H1 (cell line): Measurements from ENCODE around the gene SPSB2. TPM values are rescaled to one million over a fixed set of nuclear protein-coding genes. Genes with fewer than 3 reads are reported as not detected.
"Not testable (repeated sequence)": the region's sequence is repeated elsewhere in the genome, so short reads cannot be mapped to it uniquely, and the experiment has no call there.

ENCODE experiments used
- CTCF ChIA-PET: fragments of 300-600 bp; sonication (Branson Sonifier 250); formaldehyde crosslinking; loops from one replicate; lab custom pipeline; 2021; ENCODE audit not compliant: partially characterized antibody; lab: Charles Lee
- POLR2A ChIA-PET: fragments of 300-600 bp; sonication (Branson Sonifier 250); formaldehyde crosslinking; loops from one replicate; lab custom pipeline; 2021; ENCODE audit warnings: inconsistent platforms; ENCODE audit not compliant: partially characterized antibody; lab: Charles Lee
- DNase-seq, 2 experiments: peaks; one replicate each; pipeline versions ENCODE4 v3.0.0 to v3.0.0-alpha.2; 2010 to 2022; ENCODE audit warnings: low spot score in 2 of 2, low read depth in 1 of 2, mixed read lengths in 1 of 2
- FAIRE-seq: peaks from 2 replicates; lab custom pipeline; 2011; peaks lifted over from hg19 to GRCh38; lab: Jason Lieb, UNC
- H2AFZ ChIP-seq: 2 replicates; pipeline ENCODE4 v1.8.1; 2012; ENCODE audit warnings: low read length, inconsistent platforms
- H2AK5ac ChIP-seq: 2 replicates; pipeline ENCODE4 v1.6.1; 2013; ENCODE audit warnings: low read depth, low read length
- H2BK120ac ChIP-seq: replicated peaks from 2 replicates; pipeline ENCODE3; 2013; ENCODE audit warnings: low read depth, low read length, inconsistent platforms
- H2BK12ac ChIP-seq: 2 replicates; pipeline ENCODE4 v1.6.1; 2013; ENCODE audit warnings: low read depth, low read length
- H2BK15ac ChIP-seq: 2 replicates; pipeline ENCODE4 v1.6.1; 2013; ENCODE audit warnings: low read length
- H2BK20ac ChIP-seq: 2 replicates; pipeline ENCODE4 v1.6.1; 2013; ENCODE audit warnings: low read length
- H2BK5ac ChIP-seq: 2 replicates; pipeline ENCODE4 v1.6.1; 2013; ENCODE audit warnings: low read depth, low read length
- H3K14ac ChIP-seq: 2 replicates; pipeline ENCODE4 v1.6.1; 2013; ENCODE audit warnings: inconsistent platforms; ENCODE audit not compliant: insufficient read length
- H3K18ac ChIP-seq: 2 replicates; pipeline ENCODE4 v1.6.1; 2013; ENCODE audit warnings: low read length; ENCODE audit errors: extremely low read depth
- H3K23ac ChIP-seq: 2 replicates; pipeline ENCODE4 v1.6.1; 2013; ENCODE audit warnings: inconsistent platforms; ENCODE audit not compliant: insufficient read length
- H3K23me2 ChIP-seq: 2 replicates; pipeline ENCODE4 v1.6.1; 2013; ENCODE audit warnings: low read depth, low read length
- H3K27ac ChIP-seq: 2 replicates; pipeline ENCODE4 v1.6.1; 2011; ENCODE audit warnings: low read depth, low read length, inconsistent platforms
- H3K27me3 ChIP-seq, 4 experiments: replicated peaks in 1 of 4; 1 replicate in 1 of 4; 2 replicates in 3 of 4; pipeline versions ENCODE4 v1.6.1 to v1.8.1; 2011 to 2013; ENCODE audit warnings: low read length in 3 of 4, mild to moderate bottlenecking in 3 of 4, inconsistent platforms in 2 of 4, mixed read lengths in 2 of 4, moderate library complexity in 1 of 4; ENCODE audit not compliant: control insufficient read depth in 3 of 4, insufficient read depth in 3 of 4; ENCODE audit errors: extremely low read depth in 1 of 4
- H3K36me3 ChIP-seq, 4 experiments: 2 replicates each; pipeline versions ENCODE4 v1.6.1 to v1.8.1; 2011 to 2013; ENCODE audit warnings: mild to moderate bottlenecking in 4 of 4, low read length in 3 of 4, moderate library complexity in 2 of 4, control low read depth in 1 of 4, inconsistent platforms in 1 of 4; ENCODE audit not compliant: insufficient read depth in 4 of 4, control insufficient read depth in 2 of 4
- H3K4ac ChIP-seq: replicated peaks from 2 replicates; pipeline ENCODE3; 2013; ENCODE audit warnings: low read length, low read depth, mixed read lengths, inconsistent platforms; ENCODE audit not compliant: insufficient read length
- H3K4me1 ChIP-seq, 4 experiments: replicated peaks in 1 of 4; 1 replicate in 1 of 4; 2 replicates in 3 of 4; pipeline versions ENCODE4 v1.6.1 to v1.8.1; 2011 to 2013; ENCODE audit warnings: low read length in 3 of 4, inconsistent platforms in 2 of 4, mixed read lengths in 1 of 4; ENCODE audit not compliant: insufficient read depth in 4 of 4, control insufficient read depth in 3 of 4
- H3K4me2 ChIP-seq, 2 experiments: 2 replicates each; pipeline versions ENCODE4 v1.6.1 to v1.8.1; 2011 to 2013; ENCODE audit warnings: low read depth in 2 of 2, low read length in 2 of 2, control low read depth in 1 of 2, inconsistent platforms in 1 of 2, mild to moderate bottlenecking in 1 of 2; ENCODE audit not compliant: insufficient read depth in 1 of 2
- H3K4me3 ChIP-seq, 4 experiments: fragments of 200-600, 300-600 bp in 1 of 4; sonication (generic), shearing (Covaris generic), sonication (Bioruptor Twin) in 1 of 4; 2 replicates each; pipeline versions ENCODE4 v1.5.1 to v1.8.1; 2011 to 2016; ENCODE audit warnings: low read length in 4 of 4, low read depth in 3 of 4, control low read depth in 2 of 4, inconsistent platforms in 2 of 4, mild to moderate bottlenecking in 2 of 4, mixed read lengths in 1 of 4, moderate library complexity in 1 of 4; ENCODE audit not compliant: insufficient read depth in 2 of 4; ENCODE audit errors: extremely low read depth in 1 of 4
- H3K56ac ChIP-seq: replicated peaks from 2 replicates; pipeline ENCODE3; 2013; ENCODE audit warnings: low read depth, mild to moderate bottlenecking, mixed read lengths, low read length, inconsistent platforms; ENCODE audit not compliant: insufficient read length
- H3K79me1 ChIP-seq: 2 replicates; pipeline ENCODE4 v1.6.1; 2013; ENCODE audit warnings: low read depth, low read length, control low read depth
- H3K79me2 ChIP-seq, 2 experiments: 2 replicates each; pipeline versions ENCODE4 v1.6.1 to v1.8.1; 2012 to 2013; ENCODE audit warnings: low read length in 2 of 2, mild to moderate bottlenecking in 2 of 2, inconsistent platforms in 1 of 2; ENCODE audit not compliant: insufficient read depth in 2 of 2, control insufficient read depth in 1 of 2
- H3K9ac ChIP-seq, 4 experiments: replicated peaks in 1 of 4; 1 replicate in 1 of 4; 2 replicates in 3 of 4; pipeline versions ENCODE4 v1.6.1 to v1.8.1; 2011 to 2013; ENCODE audit warnings: low read depth in 3 of 4, low read length in 3 of 4, control low read depth in 2 of 4, mild to moderate bottlenecking in 2 of 4, moderate library complexity in 2 of 4, inconsistent platforms in 1 of 4; ENCODE audit errors: extremely low read depth in 1 of 4
- H3K9me3 ChIP-seq, 2 experiments: 2 replicates each; pipeline versions ENCODE4 v1.6.1 to v1.8.1; 2012 to 2013; ENCODE audit warnings: mild to moderate bottlenecking in 2 of 2, moderate library complexity in 2 of 2, control low read depth in 1 of 2, inconsistent platforms in 1 of 2, low read depth in 1 of 2, low read length in 1 of 2, mixed read lengths in 1 of 2; ENCODE audit not compliant: insufficient read depth in 2 of 2
- H4K20me1 ChIP-seq, 2 experiments: replicated peaks in 1 of 2; 2 replicates each; pipeline versions ENCODE3 to v1.8.1; 2011 to 2013; ENCODE audit warnings: inconsistent platforms in 2 of 2, low read length in 2 of 2, mild to moderate bottlenecking in 1 of 2; ENCODE audit not compliant: insufficient read depth in 2 of 2, control insufficient read depth in 1 of 2
- H4K5ac ChIP-seq: 2 replicates; pipeline ENCODE4 v1.6.1; 2013; ENCODE audit warnings: low read length, low read depth, mixed read lengths, inconsistent platforms; ENCODE audit not compliant: insufficient read length
- H4K8ac ChIP-seq: 2 replicates; pipeline ENCODE4 v1.8.0; 2013; ENCODE audit warnings: mild to moderate bottlenecking, moderate library complexity, low read length, inconsistent platforms; ENCODE audit not compliant: insufficient read depth; ENCODE audit errors: extremely low read depth
- H4K91ac ChIP-seq: replicated peaks from 2 replicates; pipeline ENCODE3; 2013; ENCODE audit warnings: low read length, mixed read lengths, inconsistent platforms; ENCODE audit not compliant: insufficient read length
- WGBS, 2 experiments: shearing (Covaris generic) in 1 of 2; methylation state at CpG; one replicate each; pipeline versions ENCODE4 v1.1.6 to v1.1.7; 2013 to 2015; ENCODE audit warnings: low lambda C conversion rate in 2 of 2, mixed read lengths in 2 of 2, inconsistent platforms in 1 of 2, low coverage in 1 of 2, missing lambda C conversion rate in 1 of 2; ENCODE audit not compliant: insufficient replicate concordance in 2 of 2, insufficient coverage in 1 of 2, insufficient read length in 1 of 2; ENCODE audit errors: extremely low coverage in 1 of 2, missing lambda C conversion rate in 1 of 2; 5-methylcytosine and 5-hydroxymethylcytosine counted together
- polyA plus RNA-seq, 7 experiments: library from polyadenylated mRNA; depleted of rRNA in 3 of 7; stranded (reverse) in 5 of 7; unstranded in 2 of 7; fragments of >200 nt in 5 of 7; fragments of 200-250 nt in 2 of 7; gene quantifications; 1 replicate in 5 of 7; 2 replicates in 1 of 7; 4 replicates in 1 of 7; pipeline versions ENCODE4 v1.2.1 to v1.2.3, GENCODE V29; 2011 to 2013; ENCODE audit warnings: missing spikeins in 2 of 7, mixed read lengths in 2 of 7
- total RNA-seq: library from RNA; stranded (reverse); fragmentation: NEBNext Ultra II Directional; extraction: Animal tissue kit (Norgen Biotek cat#: 25700); gene quantifications from 2 replicates; pipeline ENCODE4 v1.2.1, GENCODE V29; 2021

Gene SPSB2
- total and polyA plus RNA-seq, 2 of the 8 experiments (the other 6 are each of a cell fraction or from before 2014, with no cell fraction given) = 13.0 to 23.2 TPM

DNA sequence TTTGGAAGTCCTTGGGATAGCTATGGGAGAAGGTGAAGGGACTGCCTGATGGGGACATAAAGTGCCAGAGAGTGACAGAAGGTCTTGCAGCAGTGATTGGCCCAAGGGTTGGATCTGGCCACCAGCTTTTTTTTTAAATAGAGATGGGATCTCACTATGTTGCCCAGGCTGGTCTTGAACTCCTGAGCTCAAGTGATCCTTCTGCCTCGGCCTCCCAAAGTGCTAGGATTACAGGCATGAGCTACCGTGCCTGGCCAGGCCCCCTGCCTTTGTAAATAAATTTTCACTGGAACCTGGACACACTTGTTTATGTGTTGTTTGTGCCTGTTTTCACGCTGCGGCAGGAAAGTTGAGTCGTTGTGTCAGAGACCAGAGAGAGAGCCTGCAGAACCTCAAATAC lies 7.8 kb downstream of the SPSB2 start:
- peaks cover 0 to 22% of the 10 kb centered on the region in 2 experiments; a peak in 2 of 4 replicates for H3K79me2 ChIP-seq
- H4K8ac ChIP-seq, H3K9me3 ChIP-seq, H3K18ac ChIP-seq, H2BK120ac ChIP-seq, FAIRE-seq, H2AFZ ChIP-seq, H3K56ac ChIP-seq, H2AK5ac ChIP-seq, H2BK5ac ChIP-seq, DNase-seq, H3K4ac ChIP-seq, H3K14ac ChIP-seq, H3K79me1 ChIP-seq, H2BK15ac ChIP-seq, H4K91ac ChIP-seq, H3K23ac ChIP-seq, H3K27me3 ChIP-seq, H3K4me3 ChIP-seq, H2BK20ac ChIP-seq, H2BK12ac ChIP-seq, H3K9ac ChIP-seq, H4K5ac ChIP-seq, H3K27ac ChIP-seq: not testable (repeated sequence)
- peak overlapping the region in 1 of 2 experiments; percentile 94; a peak in 1 of 4 replicates for H3K4me2 ChIP-seq
- WGBS, 2 experiments = 92% methylated on average over 5 of the region's 5 CpGs; no CpG with 5 or more reads in 1 of the 2 experiments
- ChIA-PET POLR2A (interaction anchor here (1.3 to 18.9 kb wide), 9 partner anchors 21 to 260 kb away, joined by 4 to 588 read pairs (median 87); partner anchors contain the start of genes ATN1, C12orf57, CDCA3 and ENO2), CTCF (interaction anchor here (0.7 to 10.4 kb wide), 13 partner anchors 9 to 113 kb away, joined by 3 to 216 read pairs (median 4); partner anchors contain the start of genes C12orf57, CDCA3, MLF2 and RNU7-1)
- H3K23me2 ChIP-seq = peaks cover 11% of the 10 kb centered on the region
- peaks cover 5 to 34% (median 16%) of the 10 kb centered on the region in 4 experiments for H3K4me1 ChIP-seq
- peaks cover 13 to 15% of the 10 kb centered on the region in 2 experiments for H4K20me1 ChIP-seq
- peaks cover 21 to 55% (median 40%) of the 10 kb centered on the region in 4 experiments for H3K36me3 ChIP-seq
